GM19035 (cell line): ENCODE data around the gene NCCRP1.

Experiments used
- ATAC-seq: cut with Tn5 transposase; IDR thresholded peaks from one replicate; pipeline ENCODE4 v1.9.1; 2021; ENCODE audit not compliant: unreplicated experiment

NCCRP1 gene

DNA sequence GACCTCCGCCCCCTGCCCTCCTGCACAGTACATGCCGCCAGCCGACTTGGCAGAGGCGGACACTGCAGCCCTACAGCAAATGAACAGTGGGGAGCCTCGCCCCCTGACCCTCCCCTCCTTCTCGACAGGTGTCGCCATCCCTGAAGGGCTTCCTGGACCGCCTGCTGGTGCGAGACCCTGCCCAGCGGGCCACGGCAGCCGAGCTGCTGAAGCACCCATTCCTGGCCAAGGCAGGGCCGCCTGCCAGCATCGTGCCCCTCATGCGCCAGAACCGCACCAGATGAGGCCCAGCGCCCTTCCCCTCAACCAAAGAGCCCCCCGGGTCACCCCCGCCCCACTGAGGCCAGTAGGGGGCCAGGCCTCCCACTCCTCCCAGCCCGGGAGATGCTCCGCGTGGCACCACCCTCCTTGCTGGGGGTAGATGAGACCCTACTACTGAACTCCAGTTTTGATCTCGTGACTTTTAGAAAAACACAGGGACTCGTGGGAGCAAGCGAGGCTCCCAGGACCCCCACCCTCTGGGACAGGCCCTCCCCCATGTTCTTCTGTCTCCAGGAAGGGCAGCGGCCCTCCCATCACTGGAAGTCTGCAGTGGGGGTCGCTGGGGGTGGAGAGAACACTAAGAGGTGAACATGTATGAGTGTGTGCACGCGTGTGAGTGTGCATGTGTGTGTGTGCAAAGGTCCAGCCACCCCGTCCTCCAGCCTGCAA lies 18.3 kb upstream of the NCCRP1 start:
- no peak for ATAC-seq

DNA sequence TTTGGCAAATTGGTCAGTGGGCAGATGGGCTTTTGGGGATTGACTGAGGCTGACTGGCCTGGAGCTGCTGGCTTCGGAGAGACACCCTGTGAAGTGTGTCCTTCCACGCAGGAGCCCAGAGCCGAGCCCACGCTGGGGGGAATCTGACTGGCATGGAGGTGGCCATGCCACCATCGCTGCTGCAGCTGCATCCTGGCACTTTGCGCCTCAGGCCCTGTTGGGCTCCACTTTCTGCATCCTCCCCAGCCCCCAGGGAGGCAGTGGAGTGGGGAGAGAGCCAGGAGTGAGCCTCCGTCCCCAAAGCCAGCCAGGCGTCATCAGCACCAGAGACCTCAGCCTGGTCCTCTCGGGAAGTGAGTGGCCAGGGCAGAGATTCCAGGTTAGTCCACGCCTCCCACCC lies 17.0 kb upstream of the NCCRP1 start:
- no peak for ATAC-seq

DNA sequence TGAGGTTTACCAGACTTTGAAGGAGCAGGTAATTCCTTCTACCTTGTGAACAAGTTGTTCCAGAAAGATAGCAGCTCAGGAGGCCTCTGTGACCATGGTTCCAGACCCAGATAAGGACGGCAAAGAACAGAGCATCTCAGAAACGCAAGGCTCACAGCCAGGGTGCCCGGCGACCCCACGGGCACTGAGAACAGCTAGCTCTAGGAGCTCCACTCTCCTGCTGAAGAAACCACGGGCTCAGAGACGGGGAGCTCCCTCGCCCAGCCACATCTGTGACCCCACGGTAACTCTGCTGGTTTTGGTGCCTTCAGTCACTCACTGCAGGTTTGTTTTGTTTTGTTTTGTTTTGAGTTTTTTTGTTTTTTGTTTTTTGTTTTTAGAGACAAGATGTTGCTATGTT lies 16.0 kb upstream of the NCCRP1 start:
- no peak for ATAC-seq

DNA sequence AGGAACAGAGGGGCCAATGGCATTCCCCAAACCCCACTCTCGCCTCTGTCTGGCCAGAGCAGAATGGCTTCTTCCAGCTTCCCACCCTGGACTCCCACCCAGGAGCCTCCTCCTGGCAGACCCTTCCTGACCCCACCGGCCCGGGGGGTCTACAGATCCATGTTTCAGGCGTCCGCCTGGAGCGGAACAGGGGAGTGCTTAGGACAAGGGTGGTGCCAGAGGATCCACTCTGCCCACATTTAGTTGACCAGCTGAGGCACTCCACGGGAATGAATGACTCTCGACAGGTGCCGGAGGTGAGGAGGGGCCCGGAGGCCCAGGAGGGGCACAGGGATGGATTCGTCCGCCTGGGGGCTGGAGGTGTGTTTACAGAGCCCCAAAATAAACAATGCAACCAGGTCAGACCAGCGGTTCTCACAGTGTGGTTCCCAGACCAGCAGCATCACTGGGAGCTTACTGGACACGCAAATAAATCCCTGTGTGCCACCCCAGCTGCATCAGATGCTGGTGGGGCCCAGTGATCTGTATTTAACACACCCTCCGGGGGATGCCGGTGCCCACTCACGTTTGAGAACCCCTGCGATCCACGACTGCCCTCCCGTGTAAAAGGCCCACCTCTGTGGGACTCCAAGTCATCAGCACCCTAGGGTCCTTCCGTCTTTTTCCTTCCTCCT lies 15.1 kb upstream of the NCCRP1 start:
- ATAC-seq, result no peak

DNA sequence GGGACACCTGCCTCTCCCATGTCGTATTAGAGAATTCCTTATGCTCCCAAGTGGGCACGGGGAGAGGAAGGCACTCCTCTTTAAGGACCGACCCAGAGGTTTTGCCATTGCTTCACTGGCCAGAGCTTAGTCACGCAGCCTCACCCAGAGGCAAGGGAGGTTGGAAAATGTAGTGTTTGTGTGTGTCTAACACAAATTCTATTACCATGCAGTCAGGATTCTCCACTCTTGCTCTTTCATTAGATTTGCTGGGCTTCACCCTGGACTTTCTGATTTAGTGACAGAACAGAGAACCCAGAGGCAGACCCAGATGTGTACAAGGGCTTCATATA lies 14.6 kb upstream of the NCCRP1 start:
- ATAC-seq, result no peak

DNA sequence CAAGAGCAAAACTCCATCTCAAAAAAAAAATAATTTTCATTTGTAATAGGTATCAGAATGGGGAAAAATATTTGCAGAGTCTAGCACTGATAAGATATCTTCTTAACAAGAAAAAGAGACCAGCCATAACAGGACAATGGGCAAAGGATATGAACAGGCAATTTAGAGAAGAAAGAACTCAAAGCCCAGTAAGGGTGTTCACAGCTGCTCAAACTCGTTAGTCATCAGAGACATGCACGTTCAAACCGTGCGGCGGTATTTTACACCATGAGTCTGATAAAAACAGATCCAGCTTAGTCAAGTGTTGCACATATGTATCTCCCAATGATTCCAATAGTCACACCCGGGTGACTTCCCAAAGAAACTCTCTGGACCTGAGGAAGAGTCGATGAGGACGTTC lies 13.7 kb upstream of the NCCRP1 start:
- ATAC-seq, result no peak

DNA sequence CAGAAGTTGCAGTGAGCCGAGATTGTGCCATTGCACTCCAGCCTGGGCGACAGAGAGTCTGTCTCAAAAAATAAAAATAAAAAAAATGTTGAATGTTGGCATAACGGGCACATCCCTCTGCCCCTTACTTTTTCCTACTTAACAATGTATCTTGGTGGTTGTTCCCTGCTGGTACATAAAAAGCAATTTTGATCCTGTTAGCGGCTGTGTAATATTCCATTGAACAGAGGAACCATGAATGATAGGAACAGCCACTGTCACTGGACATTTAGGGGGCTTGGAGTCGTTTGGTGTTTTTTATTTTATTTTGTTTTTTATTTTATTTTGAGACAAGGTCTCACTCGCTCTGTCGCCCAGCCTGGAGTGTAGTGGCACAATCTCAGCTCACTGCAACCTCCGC lies 10.4 kb upstream of the NCCRP1 start:
- ATAC-seq, result no peak

DNA sequence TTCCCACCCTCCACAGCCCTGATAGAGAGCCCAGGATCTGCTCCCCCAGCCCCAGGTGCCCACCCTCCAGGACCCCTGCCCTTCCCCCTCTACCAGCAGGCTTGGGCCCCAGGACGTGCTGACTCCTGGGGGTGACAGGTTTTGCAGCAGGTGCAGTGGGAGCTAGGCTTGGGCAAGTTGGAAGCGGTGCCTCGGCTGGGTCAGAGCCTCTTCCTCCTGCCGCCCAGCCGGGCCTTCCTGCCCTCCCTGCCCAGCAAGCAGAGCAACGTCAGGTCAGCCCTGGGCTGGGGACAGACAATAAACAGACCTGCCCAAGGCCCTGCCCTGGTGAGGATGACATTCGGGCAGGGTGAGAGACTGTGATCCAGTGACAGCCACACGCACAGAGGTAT lies 9.2 kb upstream of the NCCRP1 start:
- no peak for ATAC-seq

DNA sequence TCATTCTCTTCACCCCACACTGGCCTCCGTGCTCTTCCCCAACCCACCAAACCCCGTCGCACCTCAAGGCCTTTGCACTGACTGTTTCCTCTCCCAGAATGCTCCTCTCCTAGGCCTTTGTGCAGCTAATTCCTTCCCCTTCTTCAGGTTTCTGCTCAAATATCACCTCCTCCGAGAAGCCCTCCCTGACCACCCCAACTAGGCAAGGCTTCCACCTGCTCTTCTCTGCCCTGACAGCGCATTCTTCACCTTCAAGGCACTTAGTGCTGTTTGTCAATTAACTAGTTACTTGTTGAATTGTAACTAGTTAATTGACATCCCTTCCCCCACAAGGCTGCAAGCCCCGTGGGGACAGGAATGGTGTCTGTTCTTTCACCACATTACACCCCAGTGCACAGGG lies 7.8 kb upstream of the NCCRP1 start:
- no peak for ATAC-seq

DNA sequence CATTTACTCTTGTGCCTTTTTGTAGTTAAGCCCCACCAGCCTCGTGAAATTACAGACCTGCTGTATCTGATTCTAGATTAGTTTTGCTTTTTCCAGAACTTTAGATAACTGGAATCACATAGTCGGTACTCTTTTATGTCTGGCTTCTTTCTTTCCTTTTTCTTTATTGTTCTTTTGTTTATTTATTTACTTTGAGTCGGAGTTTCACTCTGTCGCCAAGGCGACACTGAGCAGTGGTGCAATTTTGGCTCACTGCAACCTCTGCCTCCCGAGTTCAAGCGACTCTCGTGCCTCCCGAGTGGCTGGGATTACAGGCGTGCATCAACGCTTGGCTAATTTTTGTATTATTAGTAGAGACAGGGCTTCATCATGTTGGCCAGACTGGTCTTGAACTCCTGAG lies 6.0 kb upstream of the NCCRP1 start:
- no peak for ATAC-seq

DNA sequence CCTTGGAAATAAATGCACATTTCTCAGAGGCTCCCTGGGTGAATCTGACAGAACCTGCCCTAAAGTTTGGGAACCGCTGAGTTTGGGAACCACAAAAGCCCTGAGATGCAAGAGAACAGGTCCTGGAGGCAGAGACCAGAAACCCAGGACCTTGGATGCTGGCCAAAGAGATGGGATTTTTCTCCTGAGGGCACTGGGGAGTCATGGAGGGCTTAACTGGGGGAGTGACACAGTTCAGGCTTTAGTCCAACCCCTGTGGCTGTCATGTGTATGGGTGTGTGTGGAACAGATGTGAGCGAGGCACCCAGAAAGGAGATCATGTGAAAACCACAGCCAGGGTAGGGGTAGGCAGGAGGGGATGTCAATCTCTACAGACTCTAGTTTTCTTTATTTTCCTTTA lies 3.9 kb upstream of the NCCRP1 start:
- ATAC-seq, result no peak

DNA sequence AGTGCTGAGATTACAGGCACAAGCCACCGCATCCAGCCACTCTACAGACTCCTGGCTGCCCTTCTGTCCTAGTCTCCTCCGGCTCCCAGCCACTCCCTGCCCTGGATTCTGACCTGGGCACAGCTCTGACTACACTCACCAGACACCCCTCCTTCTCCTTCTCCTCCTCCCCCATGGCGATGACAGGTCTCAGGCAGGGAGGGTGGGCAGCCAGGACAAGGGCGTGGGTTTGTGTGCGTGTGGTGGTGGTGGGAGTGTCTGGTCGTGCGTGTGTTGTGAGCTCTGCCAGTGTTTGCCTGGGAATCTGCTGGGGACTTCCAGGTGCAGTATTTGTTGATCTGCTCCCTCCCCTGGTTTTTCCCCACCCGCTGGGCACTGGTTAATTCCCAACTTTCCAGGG lies 3.0 kb upstream of the NCCRP1 start:
- ATAC-seq, result no peak

DNA sequence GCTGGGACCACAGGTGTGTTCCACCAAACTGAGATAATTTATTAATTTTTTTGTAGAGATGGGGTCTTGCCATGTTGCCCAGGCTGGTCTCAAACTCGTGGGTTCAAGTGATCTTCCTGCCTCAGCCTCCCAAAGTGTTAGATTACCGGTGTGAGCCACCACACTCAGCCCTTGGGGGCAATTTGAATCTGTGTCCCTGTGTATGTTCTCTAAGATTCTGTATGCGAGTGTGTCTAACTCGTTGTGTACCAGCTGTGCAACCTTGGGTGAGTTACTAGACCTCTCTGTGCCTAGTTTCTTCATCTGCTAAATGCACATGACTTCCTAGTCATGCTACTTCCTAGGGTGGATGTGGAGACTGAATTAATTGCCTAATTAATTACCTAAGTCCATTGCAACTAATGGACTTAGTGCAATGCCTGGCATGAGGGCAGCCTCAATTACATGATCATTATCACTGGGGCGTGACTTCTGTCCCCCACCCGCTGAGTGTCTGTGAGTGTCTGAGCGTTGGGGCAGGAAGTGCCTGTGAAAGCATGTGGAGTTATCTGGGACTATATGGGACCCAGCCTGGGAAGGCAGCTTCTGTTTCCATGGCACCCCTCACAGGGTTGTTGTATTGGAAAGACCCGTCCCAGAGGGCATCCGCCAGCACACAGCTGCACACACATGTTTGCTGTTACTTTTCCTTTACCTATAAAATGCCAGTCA lies 1.8 kb upstream of the NCCRP1 start:
- no peak for ATAC-seq

DNA sequence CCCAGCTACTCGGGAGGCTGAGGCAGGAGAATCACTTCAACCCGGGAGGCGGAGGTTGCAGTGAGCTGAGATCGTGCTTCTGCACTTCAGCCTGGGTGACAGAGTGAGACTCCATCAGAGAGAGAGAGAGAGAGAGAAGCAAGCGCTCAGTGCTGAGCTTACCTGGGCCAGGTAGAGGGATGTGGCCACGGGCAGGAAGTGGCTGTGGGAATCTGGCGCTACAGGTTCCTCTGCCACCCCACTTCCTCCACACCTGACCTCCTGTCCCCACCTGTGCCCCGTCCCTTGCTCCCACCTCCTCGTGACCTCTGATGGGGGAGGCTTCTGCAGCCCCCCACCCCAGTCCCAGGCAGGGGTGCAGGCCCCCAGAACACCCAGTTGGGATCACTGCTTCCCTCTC lies 1.0 kb upstream of the NCCRP1 start:
- no peak for ATAC-seq

DNA sequence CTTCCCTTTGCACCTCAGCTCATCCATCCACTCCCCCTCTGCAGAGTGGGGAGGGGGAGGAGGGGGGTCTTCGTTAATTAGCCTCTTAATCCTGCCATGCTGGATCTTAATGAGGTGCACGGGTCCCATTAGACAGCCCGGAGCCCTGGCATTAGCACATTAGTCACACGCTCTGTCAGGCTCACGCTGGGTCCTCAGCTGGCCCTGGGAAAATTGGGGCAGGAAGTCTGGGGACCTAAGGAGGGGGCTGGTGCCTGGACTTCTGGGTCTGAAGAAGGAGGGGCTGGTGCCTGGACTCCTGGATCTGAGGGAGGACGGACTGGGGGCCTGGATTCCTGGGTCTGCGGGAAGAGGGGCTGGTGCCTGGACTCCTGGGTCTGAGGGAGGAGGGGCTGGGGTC lies 444 bp upstream of the NCCRP1 start:
- no peak for ATAC-seq

DNA sequence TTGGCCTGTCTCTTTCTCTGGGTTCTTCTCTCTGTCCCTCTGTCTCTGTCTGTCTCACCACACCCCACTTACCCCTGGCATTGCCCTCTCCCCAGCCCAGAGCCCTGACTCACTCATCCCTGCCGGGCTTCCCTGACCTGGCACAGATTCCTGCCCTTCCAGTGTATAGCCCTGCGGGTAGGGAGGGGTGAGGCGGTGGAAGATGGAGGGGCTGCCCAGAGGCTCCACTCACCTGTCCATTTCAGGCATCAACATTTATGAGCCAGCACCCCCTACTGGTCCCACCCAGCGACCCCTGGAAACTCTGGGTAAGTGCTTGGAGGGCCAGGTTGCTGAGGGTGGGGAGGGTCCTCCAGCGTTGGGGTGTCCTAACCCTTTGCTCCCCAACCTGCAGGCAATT lies 1.0 kb downstream of the NCCRP1 start:
- no peak for ATAC-seq

DNA sequence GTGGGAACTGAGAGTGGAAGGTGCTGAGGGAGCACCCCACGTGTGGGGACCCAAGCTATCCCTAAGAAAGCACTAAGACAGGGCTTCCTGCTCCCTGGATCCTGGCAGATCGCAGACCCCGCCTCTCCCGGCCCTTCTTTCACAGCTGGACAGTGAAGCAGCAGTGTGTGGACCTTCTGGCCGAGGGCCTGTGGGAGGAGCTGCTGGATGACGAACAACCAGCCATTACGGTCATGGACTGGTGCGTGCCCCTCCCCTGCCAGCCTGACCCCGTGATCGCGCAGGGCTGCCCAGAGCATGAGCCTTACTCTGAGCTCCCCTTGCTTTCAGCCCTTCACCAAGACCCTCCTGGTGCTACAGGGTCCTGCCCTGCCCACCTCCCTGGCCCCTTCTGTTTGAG lies 2.3 kb downstream of the NCCRP1 start:
- no peak for ATAC-seq

DNA sequence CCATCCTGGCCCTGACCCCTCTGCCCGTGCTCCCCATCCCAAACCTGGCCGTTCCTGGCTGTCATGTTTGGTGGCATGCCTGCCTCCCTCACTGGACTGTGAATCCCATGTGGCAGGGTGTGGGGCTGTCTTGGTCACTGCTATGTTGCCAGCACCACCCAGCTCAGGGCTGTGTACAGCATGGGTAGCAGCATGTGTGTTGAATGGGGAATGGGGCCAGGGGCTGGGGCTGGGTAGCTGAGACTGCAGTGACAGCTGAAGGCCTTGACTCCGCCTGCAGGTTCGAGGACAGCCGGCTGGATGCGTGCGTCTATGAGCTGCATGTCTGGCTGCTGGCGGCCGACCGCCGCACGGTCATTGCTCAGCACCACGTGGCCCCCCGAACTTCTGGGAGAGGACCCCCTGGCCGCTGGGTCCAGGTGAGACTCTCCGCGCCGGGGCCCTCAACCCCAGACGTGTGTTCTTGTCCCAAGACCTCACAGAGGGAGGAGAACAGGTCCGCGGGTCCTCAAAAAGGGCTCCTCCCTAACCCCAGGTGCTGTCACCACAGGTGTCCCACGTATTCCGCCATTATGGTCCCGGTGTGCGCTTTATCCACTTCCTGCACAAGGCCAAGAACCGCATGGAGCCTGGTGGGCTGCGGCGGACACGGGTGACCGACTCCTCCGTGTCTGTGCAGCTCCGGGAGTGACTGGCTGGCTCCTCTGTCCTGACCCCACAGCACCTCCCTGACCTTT lies 3.5 kb downstream of the NCCRP1 start:
- no peak for ATAC-seq

DNA sequence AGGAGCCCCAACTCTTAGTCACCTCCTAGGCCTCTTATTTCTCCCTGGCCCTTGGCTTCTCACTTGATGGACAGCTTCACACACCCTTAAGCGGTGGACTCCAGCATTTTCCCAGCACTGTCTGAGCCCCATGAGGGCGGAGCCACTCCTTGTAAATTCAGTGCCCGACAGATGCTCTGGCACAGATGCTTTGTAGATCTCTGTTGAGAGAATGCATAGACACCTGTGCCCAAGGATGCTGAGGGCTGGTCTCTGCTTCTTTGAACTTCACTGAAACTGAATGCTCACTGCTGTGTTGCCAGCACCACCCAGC lies 4.0 kb downstream of the NCCRP1 start:
- ATAC-seq, result no peak

DNA sequence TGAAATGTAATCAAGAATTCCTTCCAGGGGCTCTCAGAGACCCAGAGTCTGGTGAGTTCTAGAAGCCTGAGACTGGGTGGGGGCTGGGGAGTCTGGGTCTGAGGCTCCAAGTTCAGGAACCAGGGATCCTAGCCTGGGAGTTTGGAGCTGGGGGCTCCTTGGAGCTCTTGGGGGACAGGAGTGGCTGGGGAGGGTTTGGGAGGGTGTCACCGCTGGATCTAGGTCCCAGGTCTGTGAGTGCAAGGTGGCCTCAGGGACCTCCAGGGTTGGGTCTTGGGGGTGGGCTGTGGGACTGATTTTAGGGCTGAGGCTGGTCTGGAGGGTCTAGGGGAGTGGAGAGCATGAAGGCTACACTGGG lies 6.2 kb downstream of the NCCRP1 start:
- ATAC-seq, result no peak

DNA sequence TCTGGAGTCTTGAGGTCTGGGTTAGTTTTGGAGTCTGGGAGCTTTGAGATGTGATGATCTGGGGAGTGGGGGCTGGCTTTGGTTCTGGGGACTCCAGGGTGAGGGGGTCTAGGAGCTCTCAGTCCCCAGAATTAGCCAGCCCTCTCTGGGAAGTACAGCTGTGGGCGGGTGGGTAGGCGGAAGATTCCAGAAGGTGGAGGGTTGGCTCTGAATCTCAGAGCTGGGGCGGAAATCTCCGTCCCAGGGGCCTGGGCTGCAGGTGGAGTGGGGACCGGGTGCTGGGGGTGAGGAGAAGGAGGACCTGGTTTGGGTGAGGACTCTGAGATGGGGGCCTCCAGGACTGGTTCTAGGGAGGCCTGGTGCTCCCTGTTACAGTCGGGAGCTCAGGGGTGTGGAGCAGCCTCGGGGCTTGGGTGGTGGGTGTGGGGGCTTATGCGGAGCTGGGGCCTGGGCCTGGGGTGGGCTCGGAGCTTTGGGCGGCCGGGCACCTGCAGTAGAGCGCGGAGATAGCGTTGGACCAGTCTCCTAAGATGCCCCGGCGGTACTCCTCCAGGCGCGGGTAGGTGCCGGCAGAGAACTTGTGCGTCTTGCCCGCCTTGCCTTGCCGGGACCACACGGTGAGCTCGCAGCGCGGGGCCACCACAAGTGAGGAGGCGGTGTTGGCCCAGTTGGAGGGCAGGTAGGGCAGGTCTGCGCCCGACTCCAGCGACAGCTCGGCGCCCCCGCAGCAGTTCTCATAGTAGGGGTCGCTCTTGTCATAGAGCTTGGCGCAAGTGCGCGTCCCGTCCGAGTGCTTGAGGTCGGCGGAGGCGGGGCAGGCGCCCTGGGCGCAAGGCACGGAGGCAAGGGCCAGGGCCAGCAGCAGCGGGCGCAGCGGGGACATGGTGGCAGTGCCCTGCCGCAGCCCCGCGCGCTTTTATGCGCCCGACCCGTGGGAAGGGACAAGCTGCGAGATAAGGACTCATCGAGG lies 6.9 kb downstream of the NCCRP1 start, which contains the start of gene SYCN:
Gene SYCN (minus strand): TSS at position 892 of the 970 bp plus-strand sequence. CDS start 9 bp downstream, at position 883.
- no peak for ATAC-seq
